ENCODE results near the gene CLDN1.

The CLDN1 gene

DNA sequence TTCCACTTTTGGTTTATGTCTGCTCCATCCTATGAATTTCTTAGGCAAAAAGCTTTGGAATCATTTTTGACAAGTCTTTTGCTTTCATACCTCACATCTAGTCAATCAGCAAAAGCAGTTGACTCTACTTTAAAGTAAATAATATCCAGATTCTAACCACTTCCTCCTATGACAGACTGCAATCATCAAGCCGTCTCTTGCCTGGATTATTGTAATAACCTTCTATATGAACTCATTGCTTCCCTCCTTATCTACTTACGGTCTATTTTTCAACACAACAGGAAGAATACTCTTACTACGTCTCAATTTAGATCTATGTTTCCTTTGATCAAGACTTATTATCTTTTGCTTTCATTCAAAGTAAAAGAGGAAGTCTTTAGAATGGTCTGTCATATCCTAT, 20.7 kb downstream of the CLDN1 start:
- Histone ChIP-seq H3K4me2 (ENCODE audit: insufficient read depth, low read length, poor library complexity, severe bottlenecking) (no peak overlapping the region), H2BK15ac (ENCODE audit: low read length) (no peak overlapping the region), H3K9ac (ENCODE audit: low read depth, low read length, poor library complexity) (no peak overlapping the region), H3K9me3 (replicated peaks in 1 of 2; ENCODE audit: control insufficient read depth in 2 of 2, insufficient read depth in 1 of 2, low read depth in 1 of 2, low read length in 2 of 2) (no peaks in the 10 kb centered on the region), H2BK12ac (ENCODE audit: low read length) (no peak overlapping the region), H2BK5ac (ENCODE audit: low read length) (no peak overlapping the region), H3K36me3 (replicated peaks in 1 of 2; ENCODE audit: control insufficient read depth in 2 of 2, insufficient read depth in 2 of 2, low read length in 2 of 2) (no peaks in the 10 kb centered on the region), H4K8ac (ENCODE audit: low read depth, low read length) (no peak overlapping the region), H3K27ac (replicated peaks; ENCODE audit: low read length) (no peak overlapping the region), H3K27me3 (ENCODE audit: control insufficient read depth in 3 of 3, insufficient read depth in 3 of 3, low read depth in 1 of 3, low read length in 3 of 3) (no peaks in the 10 kb centered on the region), H3K4me1 (ENCODE audit: control insufficient read depth in 2 of 2, insufficient read depth in 1 of 2, low read depth in 1 of 2, low read length in 2 of 2) (no peaks in the 10 kb centered on the region), H3K18ac (ENCODE audit: low read length) (no peak overlapping the region), H3K79me1 (ENCODE audit: low read depth, low read length) (no peaks in the 10 kb centered on the region), H3K4ac (ENCODE audit: low read length) (no peak overlapping the region), H2AK5ac (ENCODE audit: low read depth, low read length) (no peak overlapping the region), H3K14ac (ENCODE audit: low read length) (no peak overlapping the region), H4K91ac (ENCODE audit: low read depth, low read length, poor library complexity) (no peak overlapping the region), H2BK120ac (ENCODE audit: low read depth, low read length) (no peak overlapping the region), H2AFZ (ENCODE audit: low read length) (no peak overlapping the region), H3K4me3 (ENCODE audit: low read length in 2 of 2) (no peak overlapping the region), H3K23ac (ENCODE audit: low read depth, low read length, poor library complexity) (no peak overlapping the region)
- no CpG with 5 or more reads among the region's 3 CpGs for WGBS, 2 donors (ENCODE audit: extremely low coverage in 2 of 2, insufficient read length in 2 of 2, insufficient replicate concordance in 1 of 2)
- DNase-seq (ENCODE audit: low spot score), result no peak

DNA sequence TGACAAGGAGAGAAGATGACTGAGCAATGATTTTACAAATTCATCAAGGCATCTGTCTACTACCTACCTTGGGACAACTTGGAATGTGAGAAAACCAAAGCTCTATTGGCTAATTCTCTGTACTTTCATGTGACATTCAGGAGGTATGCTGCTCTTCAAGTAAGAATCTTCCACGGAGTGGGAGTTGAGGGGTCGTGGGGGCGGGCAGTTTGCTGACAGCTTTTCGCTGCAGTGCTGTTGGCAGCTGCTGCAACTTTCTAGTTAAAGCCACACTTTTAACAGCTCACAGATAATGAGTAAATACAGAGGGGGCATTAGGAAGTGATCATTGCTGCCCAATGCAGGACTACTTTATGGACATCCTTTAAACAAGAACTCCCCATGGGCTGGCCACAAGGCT, 22.3 kb downstream of the CLDN1 start:
- Histone ChIP-seq H3K27me3 (ENCODE audit: control insufficient read depth in 3 of 3, insufficient read depth in 3 of 3, low read depth in 1 of 3, low read length in 3 of 3) (no peaks in the 10 kb centered on the region), H2AK5ac (ENCODE audit: low read depth, low read length) (no peak overlapping the region), H3K23ac (ENCODE audit: low read depth, low read length, poor library complexity) (no peak overlapping the region), H2BK120ac (ENCODE audit: low read depth, low read length) (no peak overlapping the region), H3K9ac (ENCODE audit: low read depth, low read length, poor library complexity) (no peak overlapping the region), H4K91ac (ENCODE audit: low read depth, low read length, poor library complexity) (no peak overlapping the region), H3K4me1 (ENCODE audit: control insufficient read depth in 2 of 2, insufficient read depth in 1 of 2, low read depth in 1 of 2, low read length in 2 of 2) (no peaks in the 10 kb centered on the region), H3K79me1 (ENCODE audit: low read depth, low read length) (no peaks in the 10 kb centered on the region), H3K4ac (ENCODE audit: low read length) (no peak overlapping the region), H3K36me3 (replicated peaks in 1 of 2; ENCODE audit: control insufficient read depth in 2 of 2, insufficient read depth in 2 of 2, low read length in 2 of 2) (no peaks in the 10 kb centered on the region), H3K27ac (replicated peaks; ENCODE audit: low read length) (no peak overlapping the region), H2BK12ac (ENCODE audit: low read length) (no peak overlapping the region), H2BK15ac (ENCODE audit: low read length) (no peak overlapping the region), H3K9me3 (replicated peaks in 1 of 2; ENCODE audit: control insufficient read depth in 2 of 2, insufficient read depth in 1 of 2, low read depth in 1 of 2, low read length in 2 of 2) (no peaks in the 10 kb centered on the region), H3K4me3 (ENCODE audit: low read length in 2 of 2) (no peak overlapping the region), H3K18ac (ENCODE audit: low read length) (no peak overlapping the region), H3K14ac (ENCODE audit: low read length) (no peak overlapping the region), H2AFZ (ENCODE audit: low read length) (no peak overlapping the region), H4K8ac (ENCODE audit: low read depth, low read length) (no peak overlapping the region), H3K4me2 (ENCODE audit: insufficient read depth, low read length, poor library complexity, severe bottlenecking) (no peak overlapping the region), H2BK5ac (ENCODE audit: low read length) (no peak overlapping the region)
- DNase-seq (ENCODE audit: low spot score), result no peak
- no CpG with 5 or more reads among the region's 4 CpGs for WGBS, 2 donors (ENCODE audit: extremely low coverage in 2 of 2, insufficient read length in 2 of 2, insufficient replicate concordance in 1 of 2)

DNA sequence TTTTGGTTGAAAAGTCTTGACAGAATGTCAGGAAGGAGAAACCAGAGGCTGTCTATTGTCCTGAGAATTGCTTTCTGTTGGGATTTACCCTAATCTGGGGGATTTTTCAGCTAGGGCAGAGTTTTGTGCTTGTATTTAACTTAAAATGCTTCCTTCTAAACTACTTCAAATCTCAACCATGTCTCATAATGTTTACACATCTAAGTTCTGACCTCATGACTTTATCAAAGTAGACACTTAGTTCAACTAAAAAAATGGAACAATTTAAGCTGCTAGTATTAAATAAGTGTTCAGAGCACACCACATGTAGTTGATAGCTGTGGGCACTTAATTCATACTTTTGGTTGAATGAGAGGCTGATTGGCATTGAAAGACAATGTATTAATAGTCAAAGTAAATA, 28.2 kb downstream of the CLDN1 start:
- H2AFZ ChIP-seq (ENCODE audit: low read length), result no peak overlapping the region
- H3K9me3 ChIP-seq (replicated peaks in 1 of 2; ENCODE audit: control insufficient read depth in 2 of 2, insufficient read depth in 1 of 2, low read depth in 1 of 2, low read length in 2 of 2), result peaks cover 4 to 6% of the 10 kb centered on the region in 2 donors
- no peaks in the 10 kb centered on the region for H3K4me1 ChIP-seq (ENCODE audit: control insufficient read depth in 2 of 2, insufficient read depth in 1 of 2, low read depth in 1 of 2, low read length in 2 of 2)
- H3K23ac ChIP-seq (ENCODE audit: low read depth, low read length, poor library complexity), result no peak overlapping the region
- no peak overlapping the region for H2BK120ac ChIP-seq (ENCODE audit: low read depth, low read length)
- H3K14ac ChIP-seq (ENCODE audit: low read length), result no peak overlapping the region
- no peaks in the 10 kb centered on the region for H3K36me3 ChIP-seq (replicated peaks in 1 of 2; ENCODE audit: control insufficient read depth in 2 of 2, insufficient read depth in 2 of 2, low read length in 2 of 2)
- H3K9ac ChIP-seq (ENCODE audit: low read depth, low read length, poor library complexity), result no peak overlapping the region
- no peak overlapping the region for H2BK15ac ChIP-seq (ENCODE audit: low read length)
- H2BK5ac ChIP-seq (ENCODE audit: low read length), result no peak overlapping the region
- H2BK12ac ChIP-seq (ENCODE audit: low read length), result no peak overlapping the region
- no peak overlapping the region for H4K91ac ChIP-seq (ENCODE audit: low read depth, low read length, poor library complexity)
- H3K4ac ChIP-seq (ENCODE audit: low read length), result no peak overlapping the region
- no peak overlapping the region for H2AK5ac ChIP-seq (ENCODE audit: low read depth, low read length)
- H3K4me2 ChIP-seq (ENCODE audit: insufficient read depth, low read length, poor library complexity, severe bottlenecking), result no peak overlapping the region
- H4K8ac ChIP-seq (ENCODE audit: low read depth, low read length), result no peak overlapping the region
- no peak for DNase-seq (ENCODE audit: low spot score)
- H3K4me3 ChIP-seq (ENCODE audit: low read length in 2 of 2), result no peak overlapping the region
- H3K18ac ChIP-seq (ENCODE audit: low read length), result no peak overlapping the region
- H3K27ac ChIP-seq (replicated peaks; ENCODE audit: low read length), result no peak overlapping the region
- no peaks in the 10 kb centered on the region for H3K27me3 ChIP-seq (ENCODE audit: control insufficient read depth in 3 of 3, insufficient read depth in 3 of 3, low read depth in 1 of 3, low read length in 3 of 3)
- H3K79me1 ChIP-seq (ENCODE audit: low read depth, low read length), result no peaks in the 10 kb centered on the region

DNA sequence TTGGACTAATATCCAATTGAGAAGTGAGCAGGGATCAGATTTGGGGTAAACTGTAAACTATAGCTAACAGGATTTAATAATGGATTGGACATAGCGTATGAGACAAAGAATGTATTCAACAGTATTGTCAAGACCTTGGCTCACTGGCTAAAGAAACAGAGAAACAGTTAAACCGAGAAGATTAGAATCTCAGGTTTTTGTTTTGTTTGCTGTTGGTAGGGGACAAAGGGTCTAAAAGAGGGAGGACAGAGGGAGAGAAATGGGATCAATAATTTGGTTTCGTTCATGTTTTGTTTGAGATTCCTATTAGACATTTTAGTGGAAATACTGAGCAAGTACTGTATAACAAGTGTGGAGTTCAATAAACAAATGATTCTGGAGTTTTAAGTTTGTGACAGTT, 28.6 kb downstream of the CLDN1 start:
- no CpG with 5 or more reads among the region's 3 CpGs for WGBS, 2 donors (ENCODE audit: extremely low coverage in 2 of 2, insufficient read length in 2 of 2, insufficient replicate concordance in 1 of 2)
- no peak overlapping the region for H2AFZ ChIP-seq (ENCODE audit: low read length)

More for the DNA sequence above, 28.6 kb downstream of the CLDN1 start:
- H3K27me3 ChIP-seq (ENCODE audit: control insufficient read depth in 3 of 3, insufficient read depth in 3 of 3, low read depth in 1 of 3, low read length in 3 of 3), result no peaks in the 10 kb centered on the region
- no peak overlapping the region for H2AK5ac ChIP-seq (ENCODE audit: low read depth, low read length)
- no peak overlapping the region for H3K14ac ChIP-seq (ENCODE audit: low read length)
- H3K23ac ChIP-seq (ENCODE audit: low read depth, low read length, poor library complexity), result no peak overlapping the region
- H4K91ac ChIP-seq (ENCODE audit: low read depth, low read length, poor library complexity), result no peak overlapping the region
- H3K9ac ChIP-seq (ENCODE audit: low read depth, low read length, poor library complexity), result no peak overlapping the region
- no peaks in the 10 kb centered on the region for H3K36me3 ChIP-seq (replicated peaks in 1 of 2; ENCODE audit: control insufficient read depth in 2 of 2, insufficient read depth in 2 of 2, low read length in 2 of 2)
- H3K18ac ChIP-seq (ENCODE audit: low read length), result no peak overlapping the region
- no peak overlapping the region for H3K4me2 ChIP-seq (ENCODE audit: insufficient read depth, low read length, poor library complexity, severe bottlenecking)
- H3K9me3 ChIP-seq (replicated peaks in 1 of 2; ENCODE audit: control insufficient read depth in 2 of 2, insufficient read depth in 1 of 2, low read depth in 1 of 2, low read length in 2 of 2), result peaks cover 4 to 6% of the 10 kb centered on the region in 2 donors
- no peaks in the 10 kb centered on the region for H3K4me1 ChIP-seq (ENCODE audit: control insufficient read depth in 2 of 2, insufficient read depth in 1 of 2, low read depth in 1 of 2, low read length in 2 of 2)
- no peaks in the 10 kb centered on the region for H3K79me1 ChIP-seq (ENCODE audit: low read depth, low read length)
- H2BK5ac ChIP-seq (ENCODE audit: low read length), result no peak overlapping the region
- no peak overlapping the region for H2BK12ac ChIP-seq (ENCODE audit: low read length)
- no peak overlapping the region for H3K4ac ChIP-seq (ENCODE audit: low read length)
- H4K8ac ChIP-seq (ENCODE audit: low read depth, low read length), result no peak overlapping the region
- no peak for DNase-seq (ENCODE audit: low spot score)
- H2BK15ac ChIP-seq (ENCODE audit: low read length), result no peak overlapping the region
- H3K27ac ChIP-seq (replicated peaks; ENCODE audit: low read length), result no peak overlapping the region
- H2BK120ac ChIP-seq (ENCODE audit: low read depth, low read length), result no peak overlapping the region
- no peak overlapping the region for H3K4me3 ChIP-seq (ENCODE audit: low read length in 2 of 2)
